ENCODE results near the gene IPO13.

DNA sequence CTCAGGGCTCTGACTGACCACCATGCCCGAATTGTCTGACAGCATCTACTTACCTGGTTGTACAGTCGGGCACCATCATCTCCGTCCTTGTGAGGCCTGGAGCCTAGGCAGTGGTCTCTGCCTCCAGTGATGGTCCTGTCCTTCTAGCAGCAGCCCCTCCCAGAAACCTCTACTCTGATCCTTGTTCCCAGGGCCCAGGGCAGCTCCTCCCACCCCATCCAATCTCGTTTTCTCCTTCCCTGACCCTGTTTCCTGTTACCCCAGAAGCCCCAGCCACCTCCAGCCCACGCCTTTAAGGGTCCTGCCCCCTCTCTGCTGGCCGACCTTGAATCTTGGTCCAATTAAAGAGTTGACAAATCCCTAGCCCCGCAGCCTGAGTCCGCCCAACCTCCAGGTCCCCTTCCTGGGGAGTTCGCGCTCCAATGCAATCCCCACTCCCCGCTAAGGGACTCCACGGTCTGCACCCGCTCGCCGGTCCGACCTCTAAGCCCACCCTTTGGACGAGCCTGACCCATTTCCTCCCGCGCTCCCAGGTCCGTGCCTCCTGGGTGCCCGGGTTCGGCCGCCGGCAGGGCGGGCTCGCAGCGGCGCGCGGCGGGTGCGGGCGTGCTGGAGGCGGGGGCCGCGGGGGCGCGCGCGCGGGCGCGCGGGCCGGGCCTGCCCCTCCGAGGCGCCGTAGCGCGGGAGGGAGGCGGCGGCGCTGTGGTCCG, 32.0 kb downstream of the IPO13 start, which contains the start of gene B4GALT2:
- TF ChIP-seq, protein P1, sequence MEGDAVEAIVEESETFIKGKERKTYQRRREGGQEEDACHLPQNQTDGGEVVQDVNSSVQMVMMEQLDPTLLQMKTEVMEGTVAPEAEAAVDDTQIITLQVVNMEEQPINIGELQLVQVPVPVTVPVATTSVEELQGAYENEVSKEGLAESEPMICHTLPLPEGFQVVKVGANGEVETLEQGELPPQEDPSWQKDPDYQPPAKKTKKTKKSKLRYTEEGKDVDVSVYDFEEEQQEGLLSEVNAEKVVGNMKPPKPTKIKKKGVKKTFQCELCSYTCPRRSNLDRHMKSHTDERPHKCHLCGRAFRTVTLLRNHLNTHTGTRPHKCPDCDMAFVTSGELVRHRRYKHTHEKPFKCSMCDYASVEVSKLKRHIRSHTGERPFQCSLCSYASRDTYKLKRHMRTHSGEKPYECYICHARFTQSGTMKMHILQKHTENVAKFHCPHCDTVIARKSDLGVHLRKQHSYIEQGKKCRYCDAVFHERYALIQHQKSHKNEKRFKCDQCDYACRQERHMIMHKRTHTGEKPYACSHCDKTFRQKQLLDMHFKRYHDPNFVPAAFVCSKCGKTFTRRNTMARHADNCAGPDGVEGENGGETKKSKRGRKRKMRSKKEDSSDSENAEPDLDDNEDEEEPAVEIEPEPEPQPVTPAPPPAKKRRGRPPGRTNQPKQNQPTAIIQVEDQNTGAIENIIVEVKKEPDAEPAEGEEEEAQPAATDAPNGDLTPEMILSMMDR (IDR thresholded peaks at IDR 0.05), result no peak
- TF ChIP-seq POLR2A (IDR thresholded peaks at IDR 0.05), result no peak
- no peak for TF ChIP-seq EP300 (IDR thresholded peaks at IDR 0.05)
